GM18873 (cell line): Measurements from ENCODE around the gene STX11.
"Not testable (repeated sequence)": the region's sequence is repeated elsewhere in the genome, so short reads cannot be mapped to it uniquely, and the experiment has no call there.

ENCODE experiments used
- ATAC-seq: cut with Tn5 transposase; IDR thresholded peaks from one replicate; pipeline ENCODE4 v1.9.1; 2021; ENCODE audit warnings: mild to moderate bottlenecking, moderate library complexity, moderate number of reproducible peaks; ENCODE audit not compliant: unreplicated experiment, low FRiP score

Gene STX11

GRCh38 chr6:144149894-144150709 lies at the start of gene STX11:
STX11 (plus strand) TSS chr6:144150517; CDS start chr6:144186628, 36,111 bp downstream.
- peak; percentile 43 for ATAC-seq

- ATAC-seq, result no peak
These were observed 47.2 kb upstream of the STX11 start for GRCh38 chr6:144103026-144103563.

GRCh38 chr6:144104488-144104887 lies 45.8 kb upstream of the STX11 start:
- ATAC-seq, result no peak

GRCh38 chr6:144104898-144105487 lies 45.3 kb upstream of the STX11 start:
- peak; percentile 68 for ATAC-seq

- no peak for ATAC-seq
These were observed 44.1 kb upstream of the STX11 start for GRCh38 chr6:144106206-144106605.

- ATAC-seq, result no peak
These were observed 40.1 kb upstream of the STX11 start for GRCh38 chr6:144110210-144110609.

GRCh38 chr6:144113366-144113765 lies 37.0 kb upstream of the STX11 start:
- no peak for ATAC-seq

GRCh38 chr6:144115219-144115618 lies 35.1 kb upstream of the STX11 start:
- ATAC-seq, result no peak

GRCh38 chr6:144119376-144119775 lies 30.9 kb upstream of the STX11 start:
- ATAC-seq, result no peak

DNA sequence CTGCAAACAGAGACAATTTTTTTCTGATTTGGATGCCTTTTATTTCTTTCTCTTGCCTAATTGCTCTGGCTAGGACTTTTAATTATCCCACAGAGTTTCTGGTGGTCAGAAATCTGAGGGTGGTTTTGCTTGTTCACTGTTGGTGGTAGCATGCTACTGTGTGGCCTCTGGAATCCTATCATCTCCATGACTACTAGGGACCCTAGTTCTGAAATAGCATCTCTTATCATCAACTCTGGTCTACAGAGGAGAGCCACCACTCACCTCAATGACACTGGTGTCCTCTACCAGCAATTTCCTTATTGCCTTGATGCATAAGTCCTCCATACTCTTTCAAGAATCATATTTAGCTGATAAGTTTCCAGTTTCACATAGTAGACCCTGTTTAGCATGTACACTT lies 27.5 kb upstream of the STX11 start:
- ATAC-seq, result no peak

DNA sequence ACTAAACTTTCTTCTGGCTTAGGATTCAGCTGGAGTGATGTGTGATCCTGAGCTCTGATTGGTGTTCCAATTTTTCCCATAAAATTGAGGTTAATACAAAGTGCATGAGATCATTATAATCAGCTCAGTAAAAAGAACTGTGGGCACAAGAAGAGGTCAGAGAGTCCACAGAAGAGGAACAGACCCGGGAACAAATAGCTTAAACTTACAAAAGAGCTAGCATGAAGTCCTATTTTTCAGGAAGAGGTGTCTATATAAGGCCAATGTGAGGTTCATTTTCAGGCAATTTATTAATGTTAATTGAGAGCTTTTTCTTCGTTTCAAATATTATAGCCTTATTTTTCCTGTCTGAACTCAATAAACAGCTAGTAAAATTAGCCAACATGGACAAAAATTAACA lies 26.9 kb upstream of the STX11 start:
- no peak for ATAC-seq

DNA sequence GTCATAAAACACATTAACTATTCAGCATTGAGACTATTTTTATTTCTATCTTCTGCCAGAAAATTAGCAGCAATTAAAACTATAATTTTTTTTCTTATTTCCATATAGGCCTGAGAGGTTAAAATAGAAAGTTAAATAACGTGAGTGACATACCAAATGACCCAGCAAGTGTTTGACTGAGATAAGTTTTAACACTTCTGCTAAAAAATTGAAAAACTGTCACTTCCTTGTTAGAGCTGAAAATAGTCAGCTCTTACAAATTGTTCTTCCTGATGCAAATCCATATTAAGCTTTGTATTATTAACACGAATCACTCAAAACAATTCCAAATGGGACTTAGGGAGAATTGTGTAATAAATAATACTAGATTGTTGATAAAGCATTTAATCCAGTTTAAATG lies 26.5 kb upstream of the STX11 start:
- no peak for ATAC-seq

DNA sequence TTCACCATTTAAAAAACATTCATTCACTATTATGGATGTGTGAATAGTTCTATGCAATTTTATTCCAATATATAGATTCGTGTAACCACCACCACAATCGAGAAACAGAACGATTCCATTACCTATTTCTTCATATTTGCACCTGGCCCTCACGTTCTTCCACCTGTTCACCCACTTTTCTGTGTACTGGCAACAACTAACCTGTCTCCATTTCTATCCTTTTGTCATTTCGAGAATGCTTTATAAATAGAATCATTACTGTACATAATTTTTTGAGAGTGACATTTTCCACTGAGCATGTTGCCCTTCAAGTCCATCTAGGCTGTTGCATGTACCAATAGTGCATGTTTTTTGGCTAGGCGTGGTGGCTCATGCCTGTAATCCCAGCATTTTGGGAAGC lies 23.2 kb upstream of the STX11 start:
- ATAC-seq, result no peak

GRCh38 chr6:144129469-144129868 lies 20.8 kb upstream of the STX11 start:
- no peak for ATAC-seq

- ATAC-seq, result no peak
These were observed 19.0 kb upstream of the STX11 start for GRCh38 chr6:144131248-144131709.

DNA sequence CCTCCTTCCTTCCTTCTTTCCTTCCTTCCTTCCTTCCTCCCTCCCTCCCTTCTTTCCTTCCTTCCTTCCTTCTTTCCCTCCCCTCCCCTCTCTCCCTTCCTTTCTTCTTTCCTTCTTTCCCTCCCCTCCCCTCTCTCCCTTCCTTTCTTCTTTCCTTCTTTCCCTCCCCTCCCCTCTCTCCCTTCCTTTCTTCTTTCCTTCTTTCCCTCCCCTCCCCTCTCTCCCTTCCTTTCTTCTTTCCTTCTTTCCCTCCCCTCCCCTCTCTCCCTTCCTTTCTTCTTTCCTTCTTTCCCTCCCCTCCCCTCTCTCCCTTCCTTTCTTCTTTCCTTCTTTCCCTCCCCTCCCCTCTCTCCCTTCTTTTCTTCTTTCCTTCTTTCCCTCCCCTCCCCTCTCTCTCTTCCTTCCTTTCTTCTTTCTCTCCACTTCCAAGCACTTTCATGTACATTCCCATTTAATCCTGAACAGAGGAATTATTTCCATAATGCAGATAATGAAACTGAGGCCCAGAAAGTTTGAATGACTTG lies 18.1 kb upstream of the STX11 start:
- not testable (repeated sequence) for ATAC-seq

- ATAC-seq, result no peak
These were observed 17.0 kb upstream of the STX11 start for GRCh38 chr6:144133225-144133821.

DNA sequence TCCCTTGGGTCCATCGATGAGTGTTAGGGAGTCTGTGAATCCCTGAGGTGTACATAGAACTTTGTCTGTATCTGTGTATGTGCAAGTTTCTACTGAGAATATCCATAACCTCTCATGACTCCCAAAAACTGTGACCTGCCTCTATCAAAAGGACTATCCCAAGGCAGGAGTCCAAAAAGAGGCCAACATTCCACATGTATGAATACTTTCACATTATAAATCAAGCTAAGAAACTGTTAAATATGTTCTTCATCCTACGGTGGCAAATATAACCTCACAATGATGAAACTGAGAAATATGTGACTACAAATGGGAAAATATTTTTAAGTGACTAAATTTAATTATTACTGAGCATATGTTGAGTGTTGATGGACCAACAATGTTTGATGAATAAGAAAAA lies 16.1 kb upstream of the STX11 start:
- ATAC-seq, result no peak

DNA sequence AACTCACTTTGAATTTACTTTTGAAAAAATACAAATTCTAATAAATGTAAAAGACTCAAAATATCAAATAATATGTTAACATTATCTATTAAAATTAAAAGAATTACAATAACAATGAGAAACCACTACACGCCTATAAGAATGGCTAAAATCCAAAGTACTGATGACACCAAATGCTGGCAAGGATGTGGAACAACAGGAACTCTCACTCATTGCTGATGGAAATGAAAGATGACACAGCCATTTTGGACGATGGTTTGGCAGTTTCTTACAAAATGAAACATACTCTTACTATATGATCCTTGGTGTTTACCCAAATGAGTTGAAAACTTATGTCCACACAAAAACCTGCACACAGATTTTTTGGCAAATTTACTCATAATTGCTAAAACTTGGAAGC lies 15.6 kb upstream of the STX11 start:
- ATAC-seq, result no peak

GRCh38 chr6:144138542-144138941 lies 11.8 kb upstream of the STX11 start:
- no peak for ATAC-seq

GRCh38 chr6:144139817-144140216 lies 10.5 kb upstream of the STX11 start:
- ATAC-seq, result no peak
